ENCODE data around the gene SUPT20HL2.
"Not testable (repeated sequence)": the region's sequence is repeated elsewhere in the genome, so short reads cannot be mapped to it uniquely, and the experiment has no call there.

DNA sequence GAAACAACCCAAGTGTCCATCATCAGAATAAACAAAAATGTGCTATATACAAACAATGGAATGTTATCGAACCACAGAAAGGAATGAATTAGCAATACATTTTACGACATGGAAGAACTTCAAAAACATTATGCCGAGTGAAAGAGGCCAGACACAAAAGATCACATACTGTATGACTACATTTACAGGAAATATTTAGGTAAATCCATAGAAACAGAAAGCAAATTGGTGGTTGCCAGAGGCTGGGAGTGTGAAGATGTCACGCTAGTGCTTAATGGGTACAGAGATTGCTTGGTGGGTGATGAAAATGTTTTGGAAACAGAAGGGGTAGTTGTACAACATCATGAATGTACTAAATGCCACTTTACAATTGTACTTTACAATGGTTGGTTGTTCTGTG lies 5.1 kb downstream of the SUPT20HL2 start:
- not testable (repeated sequence) for TF ChIP-seq CTCF (IDR thresholded peaks at IDR 0.05; ENCODE audit: insufficient read depth, low read length); POLR2AphosphoS5 (IDR thresholded peaks at IDR 0.05; ENCODE audit: low read depth); REST (IDR thresholded peaks at IDR 0.05; ENCODE audit: insufficient replicate concordance, low read depth); GABPA (IDR thresholded peaks at IDR 0.05; ENCODE audit: low read depth)
